ENCODE measurements around the gene DEPDC5.
A peak's percentile ranks its signal among the peaks of the same experiment; 100 is the strongest.

The DEPDC5 gene

DNA sequence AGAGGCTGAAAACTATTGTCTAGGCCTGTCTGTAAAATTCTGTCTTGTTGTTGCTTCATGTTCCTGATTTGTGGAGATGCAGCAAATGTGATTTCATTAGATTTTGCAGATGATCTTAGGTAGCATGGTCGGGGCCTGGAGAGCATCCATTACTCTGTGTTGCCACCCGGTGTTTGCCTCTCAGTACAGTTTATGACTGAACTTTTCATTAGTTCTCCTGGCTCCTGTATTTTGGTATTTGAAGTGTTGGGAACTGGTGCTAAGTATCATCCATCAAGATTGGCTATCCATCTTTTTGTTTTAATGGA is 198.2 kb downstream of the DEPDC5 start:
- in situ Hi-C loops (cut with MboI; ENCODE audit: low pct_unique_long_range_greater_than_20kb, low sequenced_read_pairs, unreplicated experiment): loop anchor here (10.0 kb wide), 1 partner anchor 77 kb away; no protein-coding TSS in a partner anchor
- no peak for DNase-seq (ENCODE audit: low spot score)
- TF ChIP-seq, protein P1, sequence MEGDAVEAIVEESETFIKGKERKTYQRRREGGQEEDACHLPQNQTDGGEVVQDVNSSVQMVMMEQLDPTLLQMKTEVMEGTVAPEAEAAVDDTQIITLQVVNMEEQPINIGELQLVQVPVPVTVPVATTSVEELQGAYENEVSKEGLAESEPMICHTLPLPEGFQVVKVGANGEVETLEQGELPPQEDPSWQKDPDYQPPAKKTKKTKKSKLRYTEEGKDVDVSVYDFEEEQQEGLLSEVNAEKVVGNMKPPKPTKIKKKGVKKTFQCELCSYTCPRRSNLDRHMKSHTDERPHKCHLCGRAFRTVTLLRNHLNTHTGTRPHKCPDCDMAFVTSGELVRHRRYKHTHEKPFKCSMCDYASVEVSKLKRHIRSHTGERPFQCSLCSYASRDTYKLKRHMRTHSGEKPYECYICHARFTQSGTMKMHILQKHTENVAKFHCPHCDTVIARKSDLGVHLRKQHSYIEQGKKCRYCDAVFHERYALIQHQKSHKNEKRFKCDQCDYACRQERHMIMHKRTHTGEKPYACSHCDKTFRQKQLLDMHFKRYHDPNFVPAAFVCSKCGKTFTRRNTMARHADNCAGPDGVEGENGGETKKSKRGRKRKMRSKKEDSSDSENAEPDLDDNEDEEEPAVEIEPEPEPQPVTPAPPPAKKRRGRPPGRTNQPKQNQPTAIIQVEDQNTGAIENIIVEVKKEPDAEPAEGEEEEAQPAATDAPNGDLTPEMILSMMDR (IDR thresholded peaks at IDR 0.05; ENCODE audit: extremely low read depth, insufficient read depth, missing control alignments): peak; percentile 5

DNA sequence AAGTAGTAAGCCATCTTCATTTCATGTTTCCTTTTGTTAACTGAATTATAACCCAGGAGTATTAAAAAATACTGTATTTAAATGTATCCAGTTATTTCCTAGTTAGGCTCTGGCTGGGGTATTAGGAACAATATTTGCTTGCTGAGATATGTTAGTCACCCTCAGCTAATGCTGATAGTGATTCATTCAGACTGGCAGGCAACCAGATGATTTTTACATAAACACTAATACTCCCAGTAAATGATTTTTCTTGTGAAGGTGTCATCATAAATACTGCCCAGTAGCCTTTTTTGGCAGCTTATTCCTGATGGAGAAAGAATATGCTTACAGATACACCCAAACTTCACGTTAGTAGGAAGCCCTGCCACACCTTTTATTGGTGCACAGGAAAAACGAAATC is 198.7 kb downstream of the DEPDC5 start:
- TF ChIP-seq, protein P1 (IDR thresholded peaks at IDR 0.05; ENCODE audit: extremely low read depth, insufficient read depth, missing control alignments): no peak
- DNase-seq (ENCODE audit: low spot score): no peak
- in situ Hi-C loops (cut with MboI; ENCODE audit: low pct_unique_long_range_greater_than_20kb, low sequenced_read_pairs, unreplicated experiment): loop anchor here (10.0 kb wide), 1 partner anchor 78 kb away; no protein-coding TSS in a partner anchor

- no peak for DNase-seq (ENCODE audit: low spot score)
- TF ChIP-seq, protein P1 (IDR thresholded peaks at IDR 0.05; ENCODE audit: extremely low read depth, insufficient read depth, missing control alignments): no peak
- in situ Hi-C loops (cut with MboI; ENCODE audit: low pct_unique_long_range_greater_than_20kb, low sequenced_read_pairs, unreplicated experiment): loop anchor here (10.0 kb wide), 1 partner anchor 78 kb away; no protein-coding TSS in a partner anchor
Measured at GRCh38 chr22:31953261-31953660, 199.4 kb downstream of the DEPDC5 start.

DNA sequence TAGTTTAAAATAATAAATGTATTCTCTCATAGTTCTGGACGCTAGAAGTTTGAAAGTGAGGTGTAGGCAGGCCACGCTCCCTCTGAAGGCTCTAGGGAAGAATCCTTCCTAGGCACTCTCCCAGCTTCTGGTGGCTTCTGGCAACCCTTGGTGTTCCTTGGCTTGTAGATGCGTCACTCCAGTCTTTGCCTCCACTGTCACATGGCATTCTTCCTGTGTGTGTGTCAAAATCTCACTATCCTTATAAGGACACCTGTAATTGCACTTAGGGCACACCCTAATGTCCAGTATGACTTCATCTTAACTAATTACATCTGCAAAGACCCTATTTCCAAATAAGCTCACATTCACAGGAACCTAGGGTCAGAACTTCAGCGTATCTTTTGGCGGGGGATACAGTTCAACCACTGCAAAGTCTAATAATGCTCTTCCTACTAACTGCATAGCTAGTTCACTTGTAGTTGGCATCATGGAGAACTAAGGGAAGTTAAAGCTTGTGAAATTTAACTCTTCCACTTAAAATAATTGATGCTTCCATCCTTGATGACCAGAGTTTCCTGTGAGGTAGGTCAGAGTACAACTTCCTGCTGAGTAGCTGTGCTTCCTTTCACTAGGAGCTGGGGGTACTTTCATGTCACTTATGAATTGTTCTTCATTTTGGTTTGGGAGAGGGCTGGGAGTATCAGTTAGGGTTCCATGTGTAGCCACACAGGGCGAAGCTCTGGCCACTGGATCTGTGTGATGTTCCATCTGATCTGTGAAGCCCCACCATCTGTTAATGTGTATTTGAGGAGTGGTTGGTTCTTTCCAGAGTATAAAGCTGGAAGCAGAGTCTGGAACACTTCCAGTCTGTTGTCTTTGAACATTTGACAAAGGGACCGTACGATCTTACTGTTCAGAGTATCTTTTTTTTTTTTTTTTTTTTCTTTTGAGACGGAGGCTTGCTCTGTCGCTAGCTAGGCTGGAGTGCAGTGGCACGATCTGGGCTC is 201.0 kb downstream of the DEPDC5 start:
- in situ Hi-C loops (cut with MboI; ENCODE audit: low pct_unique_long_range_greater_than_20kb, low sequenced_read_pairs, unreplicated experiment): loop anchor here (10.0 kb wide), 1 partner anchor 80 kb away; no protein-coding TSS in a partner anchor
- DNase-seq (ENCODE audit: low spot score): no peak
- TF ChIP-seq, protein P1 (IDR thresholded peaks at IDR 0.05; ENCODE audit: extremely low read depth, insufficient read depth, missing control alignments): no peak

- DNase-seq (ENCODE audit: low spot score): no peak
- in situ Hi-C loops (cut with MboI; ENCODE audit: low pct_unique_long_range_greater_than_20kb, low sequenced_read_pairs, unreplicated experiment): loop anchor here (10.0 kb wide), 1 partner anchor 82 kb away; no protein-coding TSS in a partner anchor
- TF ChIP-seq, protein P1 (IDR thresholded peaks at IDR 0.05; ENCODE audit: extremely low read depth, insufficient read depth, missing control alignments): no peak
Measured at GRCh38 chr22:31956360-31956759, 202.5 kb downstream of the DEPDC5 start.
